Nasal cavity respiratory epithelium epithelial cell of viscerocranial mucosa (primary cell): Measurements from ENCODE around the gene LCK. TPM values are rescaled to one million over a fixed set of nuclear protein-coding genes. Genes with fewer than 3 reads are reported as not detected.

ENCODE experiments used
- total RNA-seq: library from RNA; depleted of rRNA; stranded (reverse); fragments of >200 nt; gene quantifications from 2 replicates; pipeline ENCODE4 v1.2.3, GENCODE V29; 2014

The LCK gene
- under 0.01 TPM in 1 of 2 replicates, not detected in the other for total RNA-seq

DNA sequence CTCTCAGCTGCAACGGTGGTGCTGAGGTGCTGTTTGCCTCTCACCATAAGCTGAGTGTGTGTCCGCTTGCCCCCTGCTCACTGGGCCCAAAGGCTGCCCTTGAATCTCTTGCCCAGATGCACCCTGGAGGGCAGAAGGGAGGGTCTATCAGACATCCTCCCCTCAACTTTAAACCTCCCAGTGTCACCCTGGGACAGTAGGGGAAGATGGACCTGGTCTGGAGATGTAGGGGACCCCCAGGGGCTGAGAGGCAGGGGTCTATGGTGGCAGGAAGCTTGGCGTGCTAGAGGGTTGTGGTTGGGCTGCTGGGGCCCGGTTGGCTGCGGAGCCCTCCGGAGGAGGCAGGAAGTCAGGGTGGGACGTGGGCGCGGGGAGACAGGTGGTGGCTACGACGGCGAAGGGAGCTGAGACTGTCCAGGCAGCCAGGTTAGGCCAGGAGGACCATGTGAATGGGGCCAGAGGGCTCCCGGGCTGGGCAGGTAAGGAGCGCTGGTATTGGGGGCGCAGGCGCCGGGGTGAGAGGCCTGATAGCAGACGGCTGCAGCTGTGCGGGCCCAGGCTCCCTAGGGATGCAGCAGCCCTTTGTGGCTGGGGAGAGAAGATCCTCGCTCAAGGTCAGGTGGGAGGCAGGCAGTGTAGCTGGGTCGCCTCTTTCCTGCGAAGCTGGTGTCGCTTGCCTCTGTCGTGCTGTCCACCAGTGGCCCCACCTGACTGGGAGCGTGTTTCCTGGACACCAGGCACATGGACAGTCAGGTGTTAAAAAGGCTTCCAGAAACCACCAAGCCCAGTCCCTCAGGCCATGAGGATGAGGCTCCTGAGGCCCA is at the start of gene LCK:
TSS of gene LCK (plus strand) at position 373 of the 824 bp plus-strand sequence. CDS start 23,065 bp downstream, outside the sequence.

GRCh38 chr1:32205401-32206370 is 45.4 kb upstream of the LCK start, which contains the start of gene IQCC:
IQCC (plus strand) TSS chr1:32205671; CDS start chr1:32205682, 11 bp downstream.

GRCh38 chr1:32208891-32209328 is 42.2 kb upstream of the LCK start, which contains the start of gene DCDC2B:
DCDC2B (plus strand) TSS chr1:32209089; CDS start chr1:32209094, 5 bp downstream.

DNA sequence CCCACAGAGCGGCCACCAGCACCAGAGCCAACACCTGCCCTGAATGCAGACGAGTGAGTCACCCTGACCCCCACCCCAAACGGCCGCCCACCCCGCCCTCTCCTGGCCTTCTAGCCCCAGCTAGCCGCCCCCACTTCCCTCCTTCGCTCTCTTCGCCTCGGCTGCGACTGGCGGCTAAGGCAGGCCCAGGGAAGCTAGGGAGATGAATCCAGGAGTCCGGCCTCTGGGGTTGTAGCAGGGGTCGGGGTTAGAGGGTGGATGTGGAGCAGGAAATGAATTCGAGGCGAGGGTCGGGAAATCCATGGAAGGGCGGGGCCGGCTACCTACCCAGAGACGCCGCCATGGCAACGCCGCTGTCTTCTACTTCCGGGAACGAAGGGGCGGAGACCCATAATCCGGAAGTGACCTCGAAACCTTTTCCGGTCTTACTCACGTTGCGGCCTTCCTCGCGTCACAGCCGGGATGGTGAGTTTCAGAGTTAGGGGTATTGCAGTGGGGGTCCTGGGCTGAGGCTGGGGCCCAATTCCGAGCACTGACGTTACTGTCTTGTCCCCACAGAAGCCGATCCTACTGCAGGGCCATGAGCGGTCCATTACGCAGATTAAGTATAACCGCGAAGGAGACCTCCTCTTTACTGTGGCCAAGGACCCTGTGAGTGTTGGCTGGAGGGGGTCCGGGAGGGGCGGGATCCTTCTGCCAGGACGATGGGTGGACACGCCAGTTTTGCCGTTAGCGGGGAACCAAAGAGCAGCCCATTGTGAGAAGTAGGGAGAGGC is 28.9 kb upstream of the LCK start, which contains the start of the genes EIF3I and TMEM234:
TSS of gene EIF3I (plus strand) at position 428 of the 776 bp plus-strand sequence. CDS start at position 463, 35 bp downstream.
TSS of gene TMEM234 (minus strand) at position 374 of the 776 bp plus-strand sequence. CDS start at position 343, 31 bp downstream.

GRCh38 chr1:32246888-32247273 is 4.2 kb upstream of the LCK start, which contains the start of gene FAM167B:
FAM167B (plus strand) TSS chr1:32247222; CDS start chr1:32247422, 200 bp downstream.

DNA sequence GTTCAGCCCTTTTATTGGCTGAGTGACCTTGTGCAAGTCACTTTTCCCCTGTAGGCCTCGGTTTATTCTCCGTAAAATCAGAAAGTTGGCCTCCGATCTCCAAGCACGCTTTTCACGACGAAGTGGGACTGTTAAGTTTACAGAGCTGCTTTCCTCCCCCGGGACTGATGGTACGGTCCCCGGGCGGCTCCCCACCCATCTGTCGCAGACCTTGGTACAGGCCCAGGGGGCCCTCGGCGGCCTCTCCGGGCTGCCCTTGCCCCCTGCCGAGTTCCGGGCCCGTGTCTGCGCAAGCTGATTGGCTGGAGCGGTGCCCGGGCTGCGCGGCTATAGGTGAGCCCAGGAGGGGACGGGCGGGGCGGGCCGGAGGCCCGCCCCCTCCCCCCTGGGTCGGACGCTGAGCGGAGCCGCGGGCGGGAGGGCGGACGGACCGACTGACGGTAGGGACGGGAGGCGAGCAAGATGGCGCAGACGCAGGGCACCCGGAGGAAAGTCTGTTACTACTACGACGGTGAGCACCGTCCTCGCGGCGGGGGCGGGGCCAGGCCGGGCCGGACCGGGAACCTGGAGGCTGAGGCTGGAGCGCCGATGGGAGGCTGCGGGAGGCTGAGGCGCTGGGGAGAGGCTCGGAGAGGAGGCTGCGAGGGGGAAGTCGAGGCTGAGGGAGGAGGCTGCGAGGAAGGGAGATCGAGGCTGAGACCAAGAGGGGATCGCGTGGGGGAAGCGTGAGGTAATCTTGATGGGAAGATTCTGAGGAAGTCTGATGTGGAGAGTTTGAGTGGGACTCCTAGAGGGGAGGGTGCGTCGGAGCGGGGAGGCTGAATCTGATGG is 40.9 kb downstream of the LCK start, which contains the start of gene HDAC1:
TSS of gene HDAC1 (plus strand) at position 376 of the 831 bp plus-strand sequence. CDS start at position 463, 87 bp downstream.

Other genes with a start within 250 kb of the LCK start
- gene KHDRBS1, start 237.4 kb upstream of the LCK start, total RNA-seq, result 36.6 and 62.8 TPM in 2 replicates
- 2.4 and 4.5 TPM in 2 replicates for gene TMEM39B, start 178.3 kb upstream of the LCK start, total RNA-seq
- gene KPNA6, start 143.2 kb upstream of the LCK start, total RNA-seq, result 38.3 and 57.2 TPM in 2 replicates
- 61.2 and 74.8 TPM in 2 replicates for gene TXLNA, start 71.6 kb upstream of the LCK start, total RNA-seq
- 2.7 and 3.5 TPM in 2 replicates for gene CCDC28B, start 50.7 kb upstream of the LCK start, total RNA-seq
- 1.9 and 3.1 TPM in 2 replicates for gene IQCC, start 45.6 kb upstream of the LCK start, total RNA-seq
- not detected in 2 replicates for gene DCDC2B, start 42.2 kb upstream of the LCK start, total RNA-seq
- 10.9 and 11.2 TPM in 2 replicates for gene TMEM234, start 28.9 kb upstream of the LCK start, total RNA-seq
- 235 and 510 TPM in 2 replicates for gene EIF3I, start 28.9 kb upstream of the LCK start, total RNA-seq
- gene FAM167B, start 4.0 kb upstream of the LCK start, total RNA-seq, result 0.34 TPM in 1 of 2 replicates, not detected in the other
- 64.3 and 91.8 TPM in 2 replicates for gene HDAC1, start 40.8 kb downstream of the LCK start, total RNA-seq
- 4.4 and 17.9 TPM in 2 replicates for gene MARCKSL1, start 85.0 kb downstream of the LCK start, total RNA-seq
- gene FAM229A, start 111.2 kb downstream of the LCK start, total RNA-seq, result 0.34 and 0.71 TPM in 2 replicates
- 0.28 and 0.34 TPM in 2 replicates for gene TSSK3, start 111.3 kb downstream of the LCK start, total RNA-seq
- gene BSDC1, start 143.2 kb downstream of the LCK start, total RNA-seq, result 42.4 and 47.7 TPM in 2 replicates
- gene ZBTB8B, start 213.8 kb downstream of the LCK start, total RNA-seq, result not detected in 2 replicates